GM12891 (cell line): ENCODE results near the gene EDARADD. TPM values are rescaled to one million over a fixed set of nuclear protein-coding genes. Genes with fewer than 3 reads are reported as not detected.
A peak's percentile ranks its signal among the peaks of the same experiment; 100 is the strongest.
"Not testable (repeated sequence)": the region's sequence is repeated elsewhere in the genome, so short reads cannot be mapped to it uniquely, and the experiment has no call there.

Experiments used
- DNase-seq: peaks from one replicate; pipeline ENCODE4 v3.0.0; 2011; ENCODE audit warnings: low spot score; ENCODE audit not compliant: insufficient read length
- FAIRE-seq: peaks from 2 replicates; lab custom pipeline; 2011; peaks lifted over from hg19 to GRCh38; lab: Jason Lieb, UNC
- PAX5 ChIP-seq: IDR thresholded peaks from 2 replicates; pipeline ENCODE4 v1.6.1; 2011; ENCODE audit warnings: low read length, moderate library complexity, mild to moderate bottlenecking; ENCODE audit not compliant: insufficient read depth, severe bottlenecking
- POLR2A ChIP-seq: IDR thresholded peaks from 2 replicates; pipeline ENCODE4 v1.6.1; 2011; ENCODE audit warnings: low read depth, low read length, control low read depth
- POLR2AphosphoS5 ChIP-seq: IDR thresholded peaks from 2 replicates; pipeline ENCODE4 v1.6.1; 2011; ENCODE audit warnings: low read depth, low read length, control low read depth
- POU2F2 ChIP-seq: IDR thresholded peaks from 2 replicates; pipeline ENCODE4 v1.6.1; 2011; ENCODE audit warnings: low read depth, mild to moderate bottlenecking, control low read depth, low read length, moderate library complexity
- SPI1 ChIP-seq: IDR thresholded peaks from 2 replicates; pipeline ENCODE4 v1.6.1; 2011; ENCODE audit warnings: low read depth, low read length, control low read depth
- TAF1 ChIP-seq: IDR thresholded peaks from 2 replicates; pipeline ENCODE4 v1.6.1; 2011; ENCODE audit warnings: low read depth, low read length, control low read depth
- polyA plus RNA-seq: library from polyadenylated mRNA; unstranded; fragments of >200 nt; gene quantifications from one replicate; pipeline ENCODE4 v1.2.1, GENCODE V29; 2012; ENCODE audit warnings: low read depth, missing spikeins, inconsistent platforms; ENCODE audit not compliant: missing spikeins

The EDARADD gene
- 2.7 TPM for polyA plus RNA-seq

- DNase-seq (no peak), FAIRE-seq (peak; percentile 43)
- no peak for TF ChIP-seq POLR2AphosphoS5
- TF ChIP-seq TAF1 = no peak
Measured at GRCh38 chr1:236393681-236394481, at the start of gene EDARADD. Gene EDARADD, plus strand, starts transcription at chr1:236394286. Its CDS starts 159 bp downstream, at chr1:236394445.

- no peak for DNase-seq
- no peak for FAIRE-seq
- TF ChIP-seq PAX5 (no peak), TAF1 (no peak), POU2F2 (no peak), SPI1 (no peak), POLR2AphosphoS5 (no peak), POLR2A (no peak)
Measured at GRCh38 chr1:236345728-236346127, 48.4 kb upstream of the EDARADD start.

- DNase-seq (no peak), FAIRE-seq (no peak)
- TF ChIP-seq POLR2A (no peak), PAX5 (no peak), POLR2AphosphoS5 (no peak), POU2F2 (no peak), SPI1 (no peak), TAF1 (no peak)
Measured at GRCh38 chr1:236348071-236348470, 46.0 kb upstream of the EDARADD start.

GRCh38 chr1:236350308-236350707 is 43.8 kb upstream of the EDARADD start:
- no peak for TF ChIP-seq SPI1
- no peak for TF ChIP-seq POU2F2
- no peak for TF ChIP-seq POLR2AphosphoS5
- TF ChIP-seq PAX5 = no peak
- no peak for TF ChIP-seq TAF1
- FAIRE-seq (no peak), DNase-seq (no peak)

- DNase-seq (no peak), FAIRE-seq (no peak)
- TF ChIP-seq POU2F2 (no peak), POLR2AphosphoS5 (no peak), SPI1 (no peak), POLR2A (no peak), PAX5 (no peak), TAF1 (no peak)
Measured at GRCh38 chr1:236351875-236352573, 42.1 kb upstream of the EDARADD start.

- DNase-seq, FAIRE-seq: not testable (repeated sequence)
Measured at GRCh38 chr1:236352747-236353146, 41.3 kb upstream of the EDARADD start.

GRCh38 chr1:236353813-236354212 is 40.3 kb upstream of the EDARADD start:
- no peak for TF ChIP-seq TAF1
- TF ChIP-seq POLR2A = no peak
- no peak for TF ChIP-seq POU2F2
- TF ChIP-seq SPI1 = no peak
- no peak for TF ChIP-seq PAX5
- FAIRE-seq (no peak), DNase-seq (no peak)

GRCh38 chr1:236354330-236355147 is 39.5 kb upstream of the EDARADD start:
- FAIRE-seq (no peak), DNase-seq (no peak)
- TF ChIP-seq POU2F2 (no peak), TAF1 (no peak), PAX5 (no peak), SPI1 (no peak), POLR2AphosphoS5 (no peak), POLR2A (no peak)

GRCh38 chr1:236356141-236356540 is 37.9 kb upstream of the EDARADD start:
- no peak for TF ChIP-seq POLR2AphosphoS5
- no peak for TF ChIP-seq TAF1
- no peak for TF ChIP-seq SPI1
- no peak for TF ChIP-seq POU2F2
- no peak for TF ChIP-seq PAX5
- no peak for TF ChIP-seq POLR2A
- no peak for FAIRE-seq
- no peak for DNase-seq
